Brain pericyte (primary cell): ENCODE measurements around the gene EHMT1.
A peak's percentile ranks its signal among the peaks of the same experiment; 100 is the strongest.

Experiments used
- DNase-seq: peaks from one replicate; pipeline ENCODE4 v3.0.0-alpha.2; 2012; ENCODE audit warnings: low read depth, low spot score

EHMT1 gene

DNA sequence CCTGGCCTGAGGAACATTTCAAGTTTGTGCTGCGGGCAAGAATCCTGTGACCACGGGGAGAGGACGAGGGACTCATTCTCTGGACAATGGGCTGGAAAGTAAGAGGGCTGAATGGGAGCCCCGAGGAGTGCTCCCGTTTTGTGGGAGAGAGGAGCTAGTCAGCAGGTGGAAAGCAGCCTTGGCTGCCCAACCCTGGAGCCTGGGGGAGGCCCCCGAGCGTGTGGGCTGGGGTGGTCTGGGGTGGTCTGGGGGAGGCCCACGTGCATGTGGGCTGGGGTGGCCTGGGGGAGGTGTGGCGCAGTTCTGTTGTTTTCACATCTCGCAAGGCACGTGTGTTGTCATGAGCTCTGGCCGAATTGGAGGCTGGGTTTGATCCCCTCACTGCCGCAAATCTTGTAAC, 27.5 kb downstream of the EHMT1 start:
- no peak for DNase-seq

DNA sequence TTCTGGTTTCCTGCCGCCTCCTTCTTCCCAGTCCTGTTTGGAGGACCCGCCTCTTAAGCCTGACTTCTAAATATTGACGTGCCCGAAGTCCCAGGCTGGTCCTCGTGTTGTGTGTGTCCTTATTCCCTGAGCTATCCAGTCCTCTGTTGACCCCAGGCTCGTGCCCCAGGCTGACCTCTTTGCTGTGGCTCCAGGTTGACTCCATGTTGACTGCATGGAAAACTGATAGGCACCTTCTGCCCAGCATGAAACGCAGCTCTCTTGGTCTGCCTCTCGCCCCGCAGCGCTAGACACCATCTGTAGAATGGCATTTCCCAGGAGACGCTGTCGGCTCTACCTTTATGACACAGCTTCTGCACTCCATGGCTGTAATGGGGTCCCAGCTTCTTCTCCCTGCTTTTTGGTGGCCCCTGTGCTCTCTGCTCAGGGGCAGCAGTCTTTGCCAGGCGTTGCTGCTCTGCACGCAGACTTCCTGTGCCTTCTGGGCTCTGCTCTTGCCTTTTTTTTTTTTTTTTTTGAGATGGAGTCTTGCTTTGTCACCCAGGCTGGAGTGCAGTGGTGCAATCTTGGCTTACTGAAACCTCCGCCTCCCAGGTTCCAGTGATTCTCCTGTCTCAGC, 28.4 kb downstream of the EHMT1 start:
- no peak for DNase-seq

DNA sequence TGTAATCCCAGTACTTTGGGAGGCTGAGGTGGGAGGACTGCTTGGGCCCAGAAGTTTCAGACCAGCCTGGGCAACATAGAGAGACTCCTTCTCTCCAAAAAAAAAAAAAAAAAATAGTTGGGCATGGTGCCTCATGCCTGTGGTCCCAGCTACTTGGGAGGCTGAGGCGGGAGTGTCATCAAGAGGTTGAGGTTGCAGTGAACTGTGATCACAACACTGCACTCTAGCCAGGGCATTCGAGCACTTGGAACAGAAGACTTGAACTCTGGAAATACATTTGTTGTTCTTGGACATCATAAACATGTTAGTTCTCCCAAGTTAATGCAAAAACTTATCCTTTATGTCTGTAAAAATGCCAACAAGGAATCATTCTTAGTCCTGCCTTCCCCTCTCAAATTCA, 29.6 kb downstream of the EHMT1 start:
- no peak for DNase-seq

DNA sequence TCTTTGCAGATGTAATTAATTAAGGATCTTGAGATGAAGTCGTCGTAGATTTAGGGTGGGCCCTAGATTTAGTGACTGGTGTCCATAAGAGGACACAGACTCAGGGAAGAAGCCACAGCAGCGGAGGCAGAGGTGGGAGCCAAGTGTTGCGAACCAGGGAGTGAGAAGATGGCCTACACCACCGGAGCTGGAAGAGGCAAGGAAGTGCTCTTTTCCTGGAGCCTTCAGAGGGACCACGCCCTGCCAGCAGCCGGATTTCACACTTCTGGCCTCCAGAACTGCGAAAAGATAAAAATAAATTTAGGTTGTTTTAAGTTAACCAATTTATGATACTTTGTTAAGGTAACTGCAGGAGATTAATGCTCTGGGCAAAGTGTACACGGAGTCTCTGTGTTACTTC, 30.7 kb downstream of the EHMT1 start:
- DNase-seq, result no peak

DNA sequence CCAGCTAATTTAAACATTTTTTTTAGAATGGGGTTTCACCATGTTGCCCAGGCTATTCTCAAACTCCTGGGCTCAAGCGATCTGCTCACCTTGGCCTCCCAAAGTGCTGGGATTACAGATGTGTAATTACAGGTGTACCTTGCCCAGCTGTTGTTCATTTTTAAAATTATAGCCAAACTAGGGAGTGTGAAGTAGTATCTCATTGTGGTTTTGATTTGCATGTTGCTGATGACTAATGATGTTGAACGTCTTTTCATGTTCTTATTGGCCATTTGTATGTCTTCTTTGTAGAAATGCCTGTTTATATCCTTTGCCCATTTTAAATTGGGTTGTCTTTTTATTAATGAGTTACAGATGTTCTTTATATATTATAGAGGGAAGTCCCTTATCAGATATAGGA, 31.5 kb downstream of the EHMT1 start:
- no peak for DNase-seq

DNA sequence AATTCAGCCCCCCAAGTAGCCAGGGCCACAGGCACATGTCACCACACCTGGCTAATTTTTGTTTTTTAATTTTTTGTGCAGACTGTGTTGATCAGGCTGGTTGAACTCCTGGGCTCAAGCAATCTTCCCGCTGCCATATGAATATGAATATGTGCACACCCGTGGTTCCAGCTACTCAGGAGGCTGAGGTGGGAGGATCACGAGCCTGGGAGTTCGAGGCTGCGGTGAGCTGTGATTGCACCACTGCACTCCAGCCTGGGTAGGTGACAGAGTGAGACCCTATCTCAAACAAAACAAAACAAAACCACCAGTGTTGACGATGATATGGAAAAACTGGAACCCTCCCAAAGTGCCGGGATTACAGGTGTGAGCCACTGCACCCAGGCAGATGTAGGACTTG, 32.0 kb downstream of the EHMT1 start:
- no peak for DNase-seq

DNA sequence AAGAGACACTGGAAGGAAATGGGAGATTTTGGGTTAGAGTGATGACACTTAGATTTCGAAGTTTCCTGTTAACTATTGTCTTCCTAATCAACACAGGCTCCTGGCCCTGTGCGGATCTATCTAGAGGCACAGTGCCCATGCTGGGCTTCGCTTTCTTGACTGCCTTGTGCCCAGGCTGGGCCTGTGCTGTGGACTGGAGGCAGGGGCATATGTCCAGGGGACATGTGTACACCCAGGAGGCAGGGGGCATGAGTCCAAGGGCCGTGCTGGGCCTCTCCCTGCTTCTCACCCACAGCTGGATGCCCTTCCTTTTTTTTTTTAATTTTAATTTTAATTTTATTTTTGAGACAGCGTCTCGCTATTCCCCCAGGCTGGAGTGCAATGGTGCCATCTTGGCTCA, 37.6 kb downstream of the EHMT1 start:
- no peak for DNase-seq

DNA sequence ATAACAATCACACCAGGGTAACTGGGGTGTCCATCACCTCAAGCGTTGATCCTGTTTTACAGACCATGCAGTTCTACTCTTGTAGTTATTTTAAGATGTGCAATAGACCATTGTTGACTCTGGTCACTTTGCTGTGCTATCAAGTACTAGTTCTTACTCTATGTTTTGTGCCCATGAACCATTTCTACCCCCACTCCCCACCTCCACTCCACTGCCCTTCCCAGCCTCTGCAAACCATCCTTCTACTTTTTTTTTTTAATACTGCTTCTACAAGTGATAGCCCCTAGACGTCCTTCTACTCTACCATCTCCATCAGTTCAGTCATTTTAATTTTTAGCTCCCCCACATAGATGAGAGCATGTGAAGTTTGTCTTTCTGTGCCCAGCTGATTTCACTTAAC, 38.8 kb downstream of the EHMT1 start:
- no peak for DNase-seq

DNA sequence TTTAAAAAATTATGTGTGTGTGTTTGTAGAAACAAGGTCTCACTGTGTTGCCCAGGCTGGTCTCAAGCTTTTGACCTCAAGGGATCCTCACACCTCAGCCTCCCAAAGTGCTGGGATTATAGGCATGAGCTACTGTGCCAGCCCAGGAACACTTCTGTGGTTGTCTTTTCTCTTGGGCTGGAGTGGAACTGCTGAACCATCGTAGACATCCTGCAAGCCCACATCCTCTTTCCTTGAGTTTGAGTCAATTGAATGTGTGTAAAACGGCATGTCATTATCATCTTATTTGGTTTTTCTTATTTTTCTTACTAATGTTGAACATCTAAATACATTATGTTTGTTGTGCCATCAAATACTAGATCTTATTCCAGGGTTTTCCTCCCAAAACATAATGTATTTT, 40.0 kb downstream of the EHMT1 start:
- no peak for DNase-seq

DNA sequence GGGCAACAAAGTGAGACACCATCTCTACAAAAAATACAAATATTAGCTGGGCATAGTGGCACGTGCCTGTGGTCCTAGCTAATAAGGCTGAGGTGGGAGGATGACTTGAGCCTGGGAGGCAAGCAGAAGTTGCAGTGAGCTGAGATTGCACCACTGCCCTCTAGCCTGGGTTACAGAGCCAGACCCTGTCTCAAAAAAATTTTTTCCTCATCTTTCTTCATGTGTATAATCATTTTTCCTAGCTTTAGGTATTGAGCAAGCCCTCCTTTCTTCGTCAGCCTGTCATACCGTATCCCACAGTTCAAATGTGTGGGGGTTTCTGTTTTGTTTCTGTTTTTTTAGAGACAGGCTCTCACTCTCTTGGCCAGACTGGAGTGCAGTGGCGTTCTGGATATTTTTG, 41.3 kb downstream of the EHMT1 start:
- no peak for DNase-seq

DNA sequence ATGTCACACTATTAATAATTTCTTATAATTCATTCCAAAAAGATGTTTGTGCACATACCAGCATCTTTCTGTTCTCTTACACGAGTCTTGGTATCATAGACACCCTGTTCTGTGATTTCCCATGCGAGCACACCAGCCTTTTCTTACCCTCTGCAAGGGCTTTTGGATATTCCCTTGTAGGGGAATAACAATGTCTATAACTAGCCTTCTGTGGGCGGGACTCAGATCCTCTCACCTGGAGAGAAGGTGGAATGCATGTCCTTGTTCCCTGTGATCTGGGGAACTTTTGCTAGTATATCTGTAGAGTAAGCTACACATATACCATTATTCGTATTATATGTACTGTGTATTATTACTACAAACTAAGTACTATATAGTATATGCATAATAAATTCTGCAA, 44.8 kb downstream of the EHMT1 start:
- no peak for DNase-seq

DNA sequence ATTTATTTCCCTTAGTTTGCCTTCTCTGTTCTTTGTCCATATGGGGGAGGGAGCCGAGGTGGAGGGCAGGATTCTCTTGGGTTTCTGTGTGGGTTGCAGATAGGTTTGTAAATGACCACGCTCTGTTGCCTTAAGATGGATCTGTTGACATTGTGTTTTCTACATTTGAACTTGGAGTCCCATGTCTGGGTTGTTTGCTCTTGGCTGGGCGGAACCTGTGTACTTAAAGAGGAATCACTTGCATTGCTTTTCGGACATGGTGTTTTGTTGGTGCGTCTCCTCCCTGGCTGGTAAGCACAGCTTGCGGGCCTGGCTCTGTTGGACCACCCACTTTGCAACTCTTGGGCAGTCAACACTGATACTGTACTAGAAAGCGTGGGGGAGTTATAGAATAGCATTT, 45.9 kb downstream of the EHMT1 start:
- peak; percentile 24 for DNase-seq

DNA sequence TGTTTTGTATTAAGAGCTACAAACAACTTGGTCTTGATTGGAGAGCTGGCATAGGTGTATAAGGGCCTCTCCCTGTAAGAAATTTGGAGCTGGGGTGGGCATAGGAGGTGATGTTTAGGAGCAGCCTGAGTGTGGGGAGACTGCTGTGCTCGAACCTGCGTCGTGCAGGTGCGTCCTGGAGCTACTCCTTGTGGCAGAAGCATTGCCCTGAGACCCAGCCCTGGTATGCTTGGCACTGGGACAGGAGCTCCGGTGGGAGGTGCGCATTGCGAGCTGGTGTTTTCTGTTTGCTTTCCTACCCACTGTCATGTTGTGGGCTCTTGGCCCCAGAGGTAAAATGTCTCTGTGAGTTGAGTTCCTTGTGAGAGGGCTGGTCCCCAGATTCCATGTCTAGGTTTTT, 46.4 kb downstream of the EHMT1 start:
- DNase-seq, result no peak

DNA sequence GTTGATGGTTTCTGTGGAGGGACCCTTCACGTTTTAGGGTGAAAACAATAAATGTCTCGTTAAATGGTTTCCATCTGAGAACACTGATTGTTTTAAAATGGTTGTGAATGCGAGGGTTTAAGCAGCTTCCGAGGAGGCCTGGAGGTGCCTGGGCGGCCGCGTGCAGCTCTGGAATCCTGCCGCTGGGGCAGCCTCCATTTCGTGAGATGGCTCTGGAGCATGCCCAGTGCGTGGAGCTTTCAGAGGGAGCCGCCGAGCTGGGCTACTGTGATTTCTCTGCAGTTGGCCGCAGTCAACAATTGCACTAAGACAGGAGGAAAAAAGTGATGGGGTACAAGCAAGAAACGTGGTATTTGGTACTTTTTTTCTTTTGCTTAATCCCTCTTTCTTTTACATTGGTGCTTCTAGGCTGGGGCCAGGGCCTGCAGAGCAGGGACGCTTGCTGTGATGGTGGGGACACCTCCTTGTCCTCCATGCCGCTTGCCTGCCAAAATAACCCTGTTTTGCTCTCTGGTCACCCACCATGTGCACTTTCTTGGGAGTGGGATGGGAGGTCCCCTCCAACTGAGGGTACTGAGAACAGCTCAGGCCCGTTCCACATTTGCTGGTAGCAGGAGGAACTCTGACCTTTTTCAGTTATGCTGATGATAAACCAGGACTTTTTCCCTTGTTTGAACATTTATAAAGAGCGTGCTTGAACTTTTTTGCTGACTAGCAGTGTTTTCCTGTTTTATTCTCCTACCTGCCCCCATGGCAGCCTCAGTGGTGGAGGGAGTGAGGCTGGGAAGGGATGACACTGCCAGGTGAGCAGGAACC, 47.1 kb downstream of the EHMT1 start:
- no peak for DNase-seq

DNA sequence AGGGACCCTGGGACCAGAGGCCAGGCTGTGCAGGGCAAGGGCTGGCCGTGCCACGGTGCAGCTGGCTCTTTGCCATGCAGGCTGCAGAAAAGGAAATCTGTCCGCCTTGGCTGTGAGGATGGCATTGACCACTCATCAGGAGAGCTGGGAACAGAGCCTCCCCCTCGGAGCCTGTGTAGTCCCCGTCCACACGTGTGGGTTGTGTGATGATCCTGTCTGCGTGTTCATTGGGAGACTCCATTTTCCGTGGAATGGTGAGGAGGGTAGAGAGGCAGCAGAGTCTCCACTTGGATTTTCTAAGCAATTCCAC, 47.7 kb downstream of the EHMT1 start:
- no peak for DNase-seq

DNA sequence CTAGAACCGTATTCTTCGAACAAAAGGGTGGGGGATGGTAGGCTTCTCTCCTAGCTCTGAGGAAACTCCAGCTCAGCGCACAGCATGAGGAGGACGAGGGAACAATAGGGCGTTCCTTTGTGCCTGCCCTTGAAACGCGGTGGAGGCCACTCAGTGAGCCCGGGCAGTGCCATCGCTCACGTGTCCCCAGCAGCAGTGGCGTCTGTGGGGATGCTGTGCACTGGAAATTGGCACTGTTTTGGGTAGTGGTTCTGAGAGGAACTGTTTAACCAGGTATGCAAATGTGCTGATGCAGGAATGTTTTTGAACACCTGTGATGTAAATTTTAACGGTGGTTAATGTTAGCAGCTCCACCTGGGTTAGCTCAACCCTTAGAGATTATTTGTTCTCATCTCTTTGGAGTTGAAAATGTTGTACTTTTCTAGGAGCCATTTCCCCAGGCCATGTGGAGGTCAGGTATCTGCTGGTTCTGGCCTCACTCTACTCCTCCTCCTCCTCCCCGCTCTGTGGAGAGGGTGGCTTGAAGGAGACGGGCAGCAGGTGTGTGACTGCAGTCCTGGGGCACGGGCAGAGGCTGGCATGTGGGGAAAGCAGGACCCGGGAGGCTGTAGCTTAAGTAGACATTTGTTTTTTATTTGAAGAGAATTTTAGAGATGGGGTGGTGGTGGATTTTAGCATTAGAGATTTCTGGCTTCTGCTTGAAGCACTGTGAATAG, 48.3 kb downstream of the EHMT1 start:
- DNase-seq, result no peak

DNA sequence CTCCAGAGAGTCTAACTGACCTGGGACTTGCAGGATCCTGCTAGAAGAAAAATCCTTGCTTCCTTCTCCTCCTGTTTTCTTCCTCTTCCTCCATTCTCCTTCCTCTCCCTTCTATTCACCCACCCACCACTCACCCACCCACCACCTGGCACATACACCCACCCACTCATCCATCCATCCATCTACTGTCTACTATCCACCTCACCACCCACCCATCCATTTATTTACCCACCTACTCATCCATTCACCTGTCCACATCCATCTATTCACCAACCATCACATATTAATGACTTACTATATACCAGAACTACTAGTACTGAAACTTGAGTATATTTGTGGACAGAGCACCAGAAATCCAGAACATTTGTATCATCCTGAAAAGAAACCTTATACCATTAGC, 49.4 kb downstream of the EHMT1 start:
- no peak for DNase-seq

DNA sequence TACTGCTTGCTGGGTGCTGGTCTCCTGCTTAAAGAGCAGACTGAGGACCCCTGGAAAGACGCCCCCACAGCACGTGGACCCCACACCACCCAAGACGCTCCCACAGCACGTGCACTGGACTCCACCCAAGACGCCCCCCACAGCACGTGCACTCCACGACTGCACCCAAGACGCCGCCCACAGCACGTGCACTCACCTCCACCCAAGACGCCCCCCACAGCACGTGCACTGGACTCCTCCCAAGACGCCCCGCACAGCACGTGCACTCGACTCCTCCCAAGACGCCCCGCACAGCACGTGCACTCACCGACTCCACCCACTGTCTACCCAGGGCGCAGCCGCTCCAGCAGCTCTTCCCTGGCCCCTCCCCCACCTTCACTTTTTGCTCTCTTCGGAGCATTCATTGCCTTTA, 50.5 kb downstream of the EHMT1 start:
- DNase-seq, result no peak

DNA sequence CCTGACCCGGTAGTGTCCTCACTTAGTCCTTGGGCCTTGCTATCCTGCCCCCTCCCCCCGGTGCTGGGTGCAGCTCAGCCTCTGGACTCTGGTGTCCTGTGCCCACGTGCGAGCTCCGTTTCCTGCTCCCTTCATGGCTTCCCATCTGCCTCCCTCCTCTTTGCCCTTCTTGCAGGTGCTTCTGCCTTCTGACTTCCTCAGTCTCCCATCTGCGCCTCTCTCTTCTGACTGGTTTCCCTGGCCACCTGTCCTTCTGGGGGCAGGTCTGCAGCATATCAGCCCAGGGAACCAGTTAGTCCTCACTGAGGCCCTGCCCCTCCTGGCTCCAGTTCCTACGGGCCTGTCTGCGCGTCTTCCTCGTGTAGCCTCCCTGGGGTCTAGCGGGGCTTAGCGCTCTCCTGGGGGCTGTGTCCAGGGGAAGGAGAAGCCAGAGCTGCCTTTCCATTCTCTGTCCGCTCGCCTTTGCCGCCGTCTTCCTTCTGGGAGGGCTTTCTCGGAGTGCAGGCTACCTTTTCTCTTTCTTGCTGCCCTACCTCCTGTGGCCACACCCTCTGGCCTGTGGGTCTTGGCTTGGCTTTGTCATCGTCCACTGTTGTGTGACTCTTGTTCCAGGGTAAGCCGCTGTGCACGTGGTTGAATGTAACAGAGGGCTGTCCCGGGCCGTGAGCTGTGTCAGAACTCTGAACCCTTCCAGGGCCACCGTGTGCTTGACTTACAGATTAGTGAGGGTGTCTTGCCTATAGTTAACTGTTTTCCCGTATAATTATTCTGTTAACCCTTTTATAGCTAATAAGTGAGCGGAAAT, 51.8 kb downstream of the EHMT1 start:
- no peak for DNase-seq

DNA sequence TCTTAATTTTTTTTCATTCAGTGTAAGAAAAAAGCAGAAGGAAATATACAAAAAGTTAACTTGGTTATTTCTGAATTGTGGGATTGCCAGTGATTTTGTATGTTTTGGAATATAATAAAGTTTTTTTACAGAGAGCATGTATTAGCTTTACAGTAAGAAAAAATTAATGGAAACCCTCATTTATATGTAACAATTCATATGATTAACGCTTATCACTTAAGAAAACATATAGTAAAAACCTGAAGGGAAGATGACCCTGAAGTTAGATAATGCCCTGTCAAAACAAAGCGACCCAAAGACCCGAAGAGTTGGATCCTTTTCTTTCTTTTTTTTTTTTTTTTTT, 52.4 kb downstream of the EHMT1 start:
- no peak for DNase-seq

DNA sequence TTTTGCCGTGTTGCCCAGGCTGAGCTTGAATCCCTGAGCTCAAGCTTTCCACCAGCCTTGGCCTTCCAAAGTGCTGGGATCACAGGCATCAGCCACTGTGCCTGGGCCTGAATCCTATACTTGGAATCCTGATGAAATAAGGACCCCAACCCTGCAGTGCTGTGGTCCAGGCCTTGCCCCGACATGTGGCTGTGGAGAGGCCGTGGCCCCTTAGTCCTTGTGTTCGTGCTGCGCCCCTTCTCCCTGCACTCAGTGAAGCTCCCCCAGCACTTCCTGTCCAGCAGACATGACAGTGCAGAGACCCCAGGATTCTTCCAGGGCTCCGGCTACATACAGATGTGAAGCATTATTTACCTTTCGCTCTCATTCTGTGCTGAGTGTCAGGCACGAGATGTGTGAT, 52.9 kb downstream of the EHMT1 start:
- no peak for DNase-seq
